MM.1S (cell line): ENCODE results near the gene MS4A15.

Experiments used
- DNase-seq: peaks from one replicate; pipeline ENCODE4 v3.0.0-alpha.2; 2015
- H2AFZ ChIP-seq: fragments of 300-600 bp; sonication (generic); 2 replicates; pipeline ENCODE4 v1.6.0; 2016; ENCODE audit warnings: antibody characterized with exemption, low read length
- H3F3A ChIP-seq: fragments of 300-600 bp; sonication (generic); 2 replicates; pipeline ENCODE4 v1.6.1; 2016; ENCODE audit warnings: mild to moderate bottlenecking, antibody characterized with exemption, low read length, moderate library complexity, mixed read lengths; ENCODE audit not compliant: insufficient read depth
- H3K27ac ChIP-seq: fragments of 300-600 bp; sonication (generic); 2 replicates; pipeline ENCODE4 v1.5.1; 2016; ENCODE audit warnings: mild to moderate bottlenecking, low read length
- H3K27me3 ChIP-seq: fragments of 300-600 bp; sonication (generic); replicated peaks from 2 replicates; pipeline ENCODE4 v1.6.0; 2016; ENCODE audit warnings: low read length; ENCODE audit not compliant: insufficient read depth
- H3K36me3 ChIP-seq: fragments of 300-600 bp; sonication (generic); replicated peaks from 2 replicates; pipeline ENCODE4 v1.6.1; 2016; ENCODE audit warnings: mild to moderate bottlenecking, low read length, mixed read lengths; ENCODE audit not compliant: insufficient read depth
- H3K4me1 ChIP-seq: fragments of 300-600 bp; sonication (generic); 2 replicates; pipeline ENCODE4 v1.6.1; 2016; ENCODE audit warnings: low read length, mixed read lengths
- H3K4me2 ChIP-seq: fragments of 300-600 bp; sonication (generic); 2 replicates; pipeline ENCODE4 v1.6.0; 2016; ENCODE audit warnings: low read depth, low read length
- H3K4me3 ChIP-seq: fragments of 300-600 bp; sonication (generic); 2 replicates; pipeline ENCODE4 v1.5.1; 2016; ENCODE audit warnings: low read length, mixed read lengths
- H3K79me2 ChIP-seq: fragments of 300-600 bp; sonication (generic); 2 replicates; pipeline ENCODE4 v1.6.1; 2016; ENCODE audit warnings: mixed run types, low read length, mixed read lengths
- H3K9ac ChIP-seq: fragments of 300-600 bp; sonication (generic); 2 replicates; pipeline ENCODE4 v1.6.1; 2016; ENCODE audit warnings: low read length, mixed read lengths
- H3K9me2 ChIP-seq: fragments of 300-600 bp; sonication (generic); replicated peaks from 2 replicates; pipeline ENCODE4 v1.6.1; 2016; ENCODE audit warnings: mild to moderate bottlenecking, low read length, mixed read lengths; ENCODE audit not compliant: insufficient read depth
- H3K9me3 ChIP-seq: fragments of 300-600 bp; sonication (generic); replicated peaks from 2 replicates; pipeline ENCODE4 v1.6.1; 2016; ENCODE audit warnings: mild to moderate bottlenecking, low read length, mixed read lengths; ENCODE audit not compliant: insufficient read depth
- H4K20me1 ChIP-seq: fragments of 300-600 bp; sonication (generic); 2 replicates; pipeline ENCODE4 v1.6.1; 2016; ENCODE audit warnings: mild to moderate bottlenecking, low read length, moderate library complexity, mixed read lengths; ENCODE audit not compliant: insufficient read depth
- EZH2 ChIP-seq: fragments of 300-600 bp; sonication (generic); optimal IDR thresholded peaks from 2 replicates; pipeline ENCODE3; 2017; ENCODE audit warnings: low read depth, mild to moderate bottlenecking, antibody characterized with exemption, low read length, mixed read lengths
- EZH2phosphoT487 ChIP-seq: fragments of 300-600 bp; sonication (generic); IDR thresholded peaks from 2 replicates; pipeline ENCODE4 v1.6.1; 2018; ENCODE audit warnings: antibody characterized with exemption, low read length
- TF ChIP-seq, protein P1 (sequence below): fragments of 300-600 bp; sonication (generic); IDR thresholded peaks from 2 replicates; pipeline ENCODE4 v1.5.1; 2016; ENCODE audit warnings: antibody characterized with exemption, low read length, mixed read lengths

Gene MS4A15

DNA sequence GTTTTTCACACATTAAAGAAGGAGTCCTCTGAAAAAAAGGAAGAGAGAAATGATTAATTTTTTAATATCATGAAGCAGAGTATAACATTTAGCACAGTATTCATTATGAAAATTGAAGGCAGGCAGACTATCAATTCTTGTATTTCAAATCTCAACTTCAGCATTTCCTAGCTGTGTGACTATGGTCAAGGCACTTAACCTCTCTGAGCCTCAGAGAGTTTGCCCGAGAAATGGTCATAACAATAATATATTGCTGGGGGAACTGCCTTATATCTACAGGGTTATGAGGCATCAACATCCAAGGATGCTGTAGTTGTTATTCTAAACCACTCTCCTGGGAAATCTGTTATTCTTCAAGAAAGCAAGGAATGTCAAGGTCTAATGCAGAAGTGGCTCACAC is 31.1 kb upstream of the MS4A15 start:
- no peak overlapping the region for H3K4me3 ChIP-seq
- H3K36me3 ChIP-seq, result no peaks in the 10 kb centered on the region
- no peaks in the 10 kb centered on the region for H3F3A ChIP-seq
- TF ChIP-seq, protein P1, sequence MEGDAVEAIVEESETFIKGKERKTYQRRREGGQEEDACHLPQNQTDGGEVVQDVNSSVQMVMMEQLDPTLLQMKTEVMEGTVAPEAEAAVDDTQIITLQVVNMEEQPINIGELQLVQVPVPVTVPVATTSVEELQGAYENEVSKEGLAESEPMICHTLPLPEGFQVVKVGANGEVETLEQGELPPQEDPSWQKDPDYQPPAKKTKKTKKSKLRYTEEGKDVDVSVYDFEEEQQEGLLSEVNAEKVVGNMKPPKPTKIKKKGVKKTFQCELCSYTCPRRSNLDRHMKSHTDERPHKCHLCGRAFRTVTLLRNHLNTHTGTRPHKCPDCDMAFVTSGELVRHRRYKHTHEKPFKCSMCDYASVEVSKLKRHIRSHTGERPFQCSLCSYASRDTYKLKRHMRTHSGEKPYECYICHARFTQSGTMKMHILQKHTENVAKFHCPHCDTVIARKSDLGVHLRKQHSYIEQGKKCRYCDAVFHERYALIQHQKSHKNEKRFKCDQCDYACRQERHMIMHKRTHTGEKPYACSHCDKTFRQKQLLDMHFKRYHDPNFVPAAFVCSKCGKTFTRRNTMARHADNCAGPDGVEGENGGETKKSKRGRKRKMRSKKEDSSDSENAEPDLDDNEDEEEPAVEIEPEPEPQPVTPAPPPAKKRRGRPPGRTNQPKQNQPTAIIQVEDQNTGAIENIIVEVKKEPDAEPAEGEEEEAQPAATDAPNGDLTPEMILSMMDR, result no peak
- no peak for TF ChIP-seq EZH2phosphoT487
- TF ChIP-seq EZH2, result no peak
- no peaks in the 10 kb centered on the region for H3K9me3 ChIP-seq
- H3K4me1 ChIP-seq, result no peaks in the 10 kb centered on the region
- no peak overlapping the region for H3K4me2 ChIP-seq
- H3K9me2 ChIP-seq, result no peaks in the 10 kb centered on the region
- no peak for DNase-seq
- no peak overlapping the region for H3K27ac ChIP-seq
- no peaks in the 10 kb centered on the region for H4K20me1 ChIP-seq
- no peak overlapping the region for H3K9ac ChIP-seq
- no peak overlapping the region for H2AFZ ChIP-seq
- H3K27me3 ChIP-seq, result no peaks in the 10 kb centered on the region
- no peaks in the 10 kb centered on the region for H3K79me2 ChIP-seq

DNA sequence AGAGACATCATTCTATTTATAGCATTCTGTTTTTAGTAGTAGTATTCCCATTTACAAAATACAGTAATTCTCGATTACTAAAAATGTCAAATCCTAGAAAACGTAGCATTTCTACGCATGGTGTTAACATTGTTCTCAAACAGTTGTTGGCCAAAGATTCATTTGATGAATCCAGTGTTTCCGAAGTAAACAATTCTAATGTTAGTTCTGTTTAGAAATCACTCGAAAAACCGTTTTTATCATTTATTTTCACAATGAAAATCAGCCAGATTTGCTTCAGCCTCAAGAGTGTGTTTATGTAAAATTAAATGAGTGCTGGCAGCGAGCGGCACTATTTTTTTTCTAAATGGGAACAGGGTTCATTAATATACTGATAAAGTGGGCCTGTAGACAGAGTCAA is 25.1 kb upstream of the MS4A15 start:
- Histone ChIP-seq H3K4me2 (no peak overlapping the region), H2AFZ (no peak overlapping the region), H3K9me3 (no peaks in the 10 kb centered on the region), H3K4me3 (no peak overlapping the region), H3K27ac (no peak overlapping the region), H4K20me1 (no peaks in the 10 kb centered on the region), H3K27me3 (no peaks in the 10 kb centered on the region), H3K9me2 (no peaks in the 10 kb centered on the region), H3K9ac (no peak overlapping the region), H3F3A (no peaks in the 10 kb centered on the region), H3K79me2 (no peaks in the 10 kb centered on the region), H3K36me3 (no peaks in the 10 kb centered on the region), H3K4me1 (no peaks in the 10 kb centered on the region)
- TF ChIP-seq EZH2phosphoT487 (no peak), EZH2 (no peak)
- TF ChIP-seq, protein P1, result no peak
- no peak for DNase-seq

DNA sequence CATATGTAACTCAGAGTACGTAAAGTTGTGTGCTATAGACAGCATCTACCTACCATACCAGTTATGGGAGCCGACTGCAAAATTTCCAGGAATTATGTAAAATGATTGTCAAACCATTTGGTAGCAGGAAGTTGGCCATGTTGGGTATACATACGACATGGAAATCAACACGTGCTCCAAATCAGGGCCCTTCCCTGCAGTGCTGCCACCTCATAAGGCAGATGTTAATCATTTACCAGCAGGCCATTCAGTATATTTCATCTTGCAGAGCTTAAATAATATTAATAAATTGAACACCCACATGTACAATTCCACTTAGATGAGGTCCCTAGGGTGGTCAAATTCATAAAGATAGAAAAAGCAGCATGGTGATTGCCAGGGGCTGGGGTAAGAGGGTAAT is 22.4 kb upstream of the MS4A15 start:
- Histone ChIP-seq H3K27me3 (no peaks in the 10 kb centered on the region), H3K4me3 (no peak overlapping the region), H3K9ac (no peak overlapping the region), H2AFZ (no peak overlapping the region), H3K27ac (no peak overlapping the region), H3K36me3 (no peaks in the 10 kb centered on the region), H3K9me3 (no peaks in the 10 kb centered on the region), H3K79me2 (no peaks in the 10 kb centered on the region), H3K4me1 (no peaks in the 10 kb centered on the region), H4K20me1 (no peaks in the 10 kb centered on the region), H3K4me2 (no peak overlapping the region), H3F3A (no peaks in the 10 kb centered on the region), H3K9me2 (no peaks in the 10 kb centered on the region)
- DNase-seq, result no peak
- TF ChIP-seq EZH2 (no peak), EZH2phosphoT487 (no peak)
- TF ChIP-seq, protein P1, result no peak
